Osteocyte (in vitro differentiated cells): ENCODE results near the gene TLR8. TPM values are rescaled to one million over a fixed set of nuclear protein-coding genes. Genes with fewer than 3 reads are reported as not detected.

Experiments
- DNase-seq: peaks from one replicate; pipeline ENCODE4 v3.0.0; 2021; ENCODE audit warnings: mixed read lengths; ENCODE audit not compliant: unreplicated experiment; ENCODE audit errors: extremely low spot score
- H3K27ac Mint-ChIP-seq: one replicate; pipeline ENCODE4 v1.8.0; 2021; ENCODE audit warnings: mild to moderate bottlenecking, mixed read lengths; ENCODE audit not compliant: unreplicated experiment
- H3K27me3 Mint-ChIP-seq: one replicate; pipeline ENCODE4 v1.8.0; 2021; ENCODE audit warnings: mixed read lengths; ENCODE audit not compliant: unreplicated experiment
- H3K36me3 Mint-ChIP-seq: one replicate; pipeline ENCODE4 v1.8.0; 2021; ENCODE audit warnings: mixed read lengths; ENCODE audit not compliant: unreplicated experiment
- H3K4me1 Mint-ChIP-seq: one replicate; pipeline ENCODE4 v1.8.0; 2021; ENCODE audit warnings: mixed read lengths; ENCODE audit not compliant: unreplicated experiment
- H3K4me3 Mint-ChIP-seq: one replicate; pipeline ENCODE4 v1.8.0; 2021; ENCODE audit warnings: mild to moderate bottlenecking, moderate library complexity, mixed read lengths; ENCODE audit not compliant: unreplicated experiment
- H3K9me3 Mint-ChIP-seq: one replicate; pipeline ENCODE4 v1.8.0; 2021; ENCODE audit warnings: mixed read lengths; ENCODE audit not compliant: unreplicated experiment
- CTCF ChIP-seq: fragments of 200-600 bp; sonication (generic); IDR thresholded peaks from 2 replicates; pipeline ENCODE4 v1.5.0; 2021; ENCODE audit warnings: antibody characterized with exemption, mild to moderate bottlenecking, moderate library complexity
- long read RNA-seq: library from polyadenylated mRNA; unstranded; transcript quantifications from one replicate; pipeline ENCODE4 v2.0.0, GENCODE V29; 2021
- total RNA-seq: library from RNA; stranded (reverse); gene quantifications from 2 replicates; pipeline ENCODE4 v1.2.1, GENCODE V29; 2021

Gene TLR8
- not detected in 2 replicates for total RNA-seq
- long read RNA-seq: 0 reads

GRCh38 chrX:12906046-12906761 lies at the start of gene TLR8:
Gene TLR8, plus strand, starts transcription at chrX:12906620. Its CDS starts 87 bp downstream, at chrX:12906707.
- Mint-ChIP-seq H3K4me1 (no peaks in the 10 kb centered on the region), H3K27me3 (peaks cover 14% of the 10 kb centered on the region), H3K4me3 (no peak within 1 kb of the TSS), H3K9me3 (no peaks in the 10 kb centered on the region), H3K27ac (no peak within 1 kb of the TSS), H3K36me3 (no peaks in the 10 kb centered on the region)
- TF ChIP-seq CTCF: no peak
- DNase-seq: no peak

- no peak overlapping the region for H3K4me3 Mint-ChIP-seq
- H3K36me3 Mint-ChIP-seq: no peaks in the 10 kb centered on the region
- H3K27ac Mint-ChIP-seq: no peak overlapping the region
- DNase-seq: no peak
- no peak for TF ChIP-seq CTCF
- H3K4me1 Mint-ChIP-seq: no peaks in the 10 kb centered on the region
- H3K27me3 Mint-ChIP-seq: no peaks in the 10 kb centered on the region
- H3K9me3 Mint-ChIP-seq: peaks cover 23% of the 10 kb centered on the region
Observed at GRCh38 chrX:12865359-12865758, 41.1 kb upstream of the TLR8 start.

GRCh38 chrX:12866451-12867377 lies 39.7 kb upstream of the TLR8 start, which contains the start of gene TLR7:
Gene TLR7, plus strand, starts transcription at chrX:12867072. Its CDS starts 507 bp downstream, at chrX:12867579.
- no peaks in the 10 kb centered on the region for H3K4me1 Mint-ChIP-seq
- H3K27ac Mint-ChIP-seq: no peak within 1 kb of the TSS
- no peaks in the 10 kb centered on the region for H3K36me3 Mint-ChIP-seq
- DNase-seq: no peak
- TF ChIP-seq CTCF: no peak
- no peaks in the 10 kb centered on the region for H3K27me3 Mint-ChIP-seq
- H3K4me3 Mint-ChIP-seq: no peak within 1 kb of the TSS
- H3K9me3 Mint-ChIP-seq: peaks cover 21% of the 10 kb centered on the region

GRCh38 chrX:12867685-12868084 lies 38.7 kb upstream of the TLR8 start:
- TF ChIP-seq CTCF: no peak
- H3K27me3 Mint-ChIP-seq: no peaks in the 10 kb centered on the region
- H3K36me3 Mint-ChIP-seq: no peaks in the 10 kb centered on the region
- DNase-seq: no peak
- peaks cover 13% of the 10 kb centered on the region for H3K9me3 Mint-ChIP-seq
- no peaks in the 10 kb centered on the region for H3K4me1 Mint-ChIP-seq
- no peak overlapping the region for H3K27ac Mint-ChIP-seq
- H3K4me3 Mint-ChIP-seq: no peak overlapping the region

- Mint-ChIP-seq H3K4me1 (no peaks in the 10 kb centered on the region), H3K27me3 (no peaks in the 10 kb centered on the region), H3K27ac (no peak overlapping the region), H3K4me3 (no peak overlapping the region), H3K9me3 (peaks cover 14% of the 10 kb centered on the region), H3K36me3 (no peaks in the 10 kb centered on the region)
- no peak for TF ChIP-seq CTCF
- DNase-seq: no peak
Observed at GRCh38 chrX:12868747-12869146, 37.7 kb upstream of the TLR8 start.
